ENCODE data around the gene HYCC2. TPM values are rescaled to one million over a fixed set of nuclear protein-coding genes. Genes with fewer than 3 reads are reported as not detected.
A peak's percentile ranks its signal among the peaks of the same experiment; 100 is the strongest.

Gene HYCC2
- total and polyA plus RNA-seq, 2 of the 8 experiments (the other 6 are each of a cell fraction or from before 2014, with no cell fraction given): 0.86 to 8.0 TPM

GRCh38 chr2:201071479-201072200 is at the start of gene HYCC2, which contains the start of gene NDUFB3 (continued):
- TF ChIP-seq HDAC2 (IDR thresholded peaks at IDR 0.05; ENCODE audit: borderline replicate concordance in 1 of 2, low read depth in 2 of 2, low read length in 2 of 2): peak; percentile 66 to 90; a peak in 2 of 4 replicates
- peak; percentile 98 for TF ChIP-seq SAP30 (IDR thresholded peaks at IDR 0.05; ENCODE audit: insufficient read depth, insufficient replicate concordance, low read length)
- TF ChIP-seq BACH1 (IDR thresholded peaks at IDR 0.05; ENCODE audit: low read length): no peak
- peak; percentile 89 for TF ChIP-seq KDM5A (IDR thresholded peaks at IDR 0.05; ENCODE audit: low read length)
- TF ChIP-seq ASH2L (IDR thresholded peaks at IDR 0.05; ENCODE audit: low read length): peak; percentile 98
- TF ChIP-seq TBP (IDR thresholded peaks at IDR 0.05; ENCODE audit: low read depth, low read length): peak; percentile 86
- TF ChIP-seq TEAD4 (IDR thresholded peaks at IDR 0.05; ENCODE audit: low read depth, low read length): peak; percentile 41; the same call in 1 of the 2 replicates
- peak; percentile 97 for TF ChIP-seq CTBP2 (IDR thresholded peaks at IDR 0.05; ENCODE audit: borderline replicate concordance, insufficient read depth, insufficient read length, low read length)
- peak; percentile 65; the same call in 1 of the 2 replicates for TF ChIP-seq RBBP5 (IDR thresholded peaks at IDR 0.05; ENCODE audit: borderline replicate concordance, low read depth, low read length)
- TF ChIP-seq NANOG (IDR thresholded peaks at IDR 0.05; ENCODE audit: insufficient read depth, low read depth, low read length, poor library complexity, severe bottlenecking): peak; percentile 6
- no peak for TF ChIP-seq KDM1A (IDR thresholded peaks at IDR 0.05; ENCODE audit: borderline replicate concordance, low read length)
- TF ChIP-seq CBX5 (IDR thresholded peaks at IDR 0.05; ENCODE audit: low read depth, low read length): no peak
- TF ChIP-seq FOSL1 (IDR thresholded peaks at IDR 0.05; ENCODE audit: insufficient read depth, low read depth, low read length): no peak
- TF ChIP-seq EP300 (IDR thresholded peaks at IDR 0.05; ENCODE audit: borderline replicate concordance in 1 of 2, low read depth in 2 of 2, low read length in 2 of 2): peak in 1 of 2 experiments; percentile 11; a peak in 1 of 3 replicates
- peak; percentile 72 for TF ChIP-seq CHD2 (IDR thresholded peaks at IDR 0.05; ENCODE audit: low read length)
- peak; percentile 98 for TF ChIP-seq GABPA (IDR thresholded peaks at IDR 0.05; ENCODE audit: borderline replicate concordance, insufficient read depth, low read length)
- 0 out of 2 replicates have a peak, but pooled peaks have one; percentile 30 for TF ChIP-seq E2F6 (IDR thresholded peaks at IDR 0.05)
- TF ChIP-seq SIN3A (conservative IDR thresholded peaks at IDR 0.05 in 1 of 2, IDR thresholded peaks at IDR 0.05 in 1 of 2; ENCODE audit: low read depth in 1 of 2, low read length in 2 of 2): peak; percentile 92 to 98; a peak in 3 of 4 replicates
- TF ChIP-seq SP4 (IDR thresholded peaks at IDR 0.05; ENCODE audit: low read length): peak; percentile 96
- peak in 1 of 2 experiments; percentile 64; a peak in 1 of 3 replicates for TF ChIP-seq POLR2A (IDR thresholded peaks at IDR 0.05; ENCODE audit: control extremely low read depth in 1 of 2, low read depth in 2 of 2, low read length in 2 of 2)
- no peak for TF ChIP-seq EZH2 (IDR thresholded peaks at IDR 0.05; ENCODE audit: low read depth, low read length, severe bottlenecking)
- peak; percentile 71; the same call in 1 of the 2 replicates for TF ChIP-seq PHF8 (conservative IDR thresholded peaks at IDR 0.05; ENCODE audit: low read depth, low read length)

Measured in H1 (cell line).